HCT116 (cell line): Measurements from ENCODE around the gene PCDHAC2. TPM values are rescaled to one million over a fixed set of nuclear protein-coding genes. Genes with fewer than 3 reads are reported as not detected.

Source experiments
- ATAC-seq: fragments of 200-7000 bp; cut with Tn5 transposase; 2 replicates; pipeline ENCODE4 v1.9.1; 2020; ENCODE audit warnings: mild to moderate bottlenecking, moderate library complexity
- BruUV-seq: library from RNA; stranded (reverse); fragments of 400-500 nt; replicated peaks from 2 replicates; lab custom pipeline; 2021; lab: Mats Ljungman, UMichigan
- CTCF ChIA-PET: fragments of 300-600 bp; sonication (Branson Sonifier 250); formaldehyde crosslinking; loops from one replicate; lab custom pipeline; 2021; ENCODE audit warnings: antibody characterized with exemption; lab: Charles Lee
- POLR2A ChIA-PET: fragments of 300-600, 350-600 bp; sonication (Branson Sonifier 250); formaldehyde crosslinking; loops from one replicate; lab custom pipeline; 2021; ENCODE audit warnings: antibody characterized with exemption; lab: Charles Lee
- RAD21 ChIA-PET, 2 experiments: fragments of 300-600 bp; sonication (Branson Sonifier 250); formaldehyde crosslinking; loops; one replicate each; lab custom pipeline; 2023; ENCODE audit warnings: low total read pairs in 2 of 2; ENCODE audit not compliant: uncharacterized antibody in 2 of 2, unreplicated experiment in 2 of 2, low non-redundant PET in 1 of 2; lab: Charles Lee
- DNase-seq: peaks from one replicate; pipeline ENCODE4 v3.0.0-alpha.2; 2010; ENCODE audit warnings: low read depth, low spot score
- H2AFZ ChIP-seq: fragments of 200-600 bp; shearing (Covaris generic), sonication (generic); 2 replicates; pipeline ENCODE4 v1.6.1; 2017; ENCODE audit warnings: low read depth, mixed run types, mixed read lengths, antibody characterized with exemption, low read length; ENCODE audit not compliant: poor library complexity, severe bottlenecking
- H3K27ac ChIP-seq: 2 replicates; pipeline ENCODE4 v1.5.1; 2012; ENCODE audit warnings: low read depth, low read length
- H3K27me3 ChIP-seq: fragments of 200-600 bp; sonication (generic); 2 replicates; pipeline ENCODE4 v1.6.1; 2016; ENCODE audit warnings: mixed run types, low read length, mixed read lengths; ENCODE audit not compliant: insufficient read depth
- H3K36me3 ChIP-seq, 2 experiments: fragments of 200-500 bp in 1 of 2; fragments of 200-600 bp in 1 of 2; sonication (Bioruptor generic) in 1 of 2; sonication (generic) in 1 of 2; 2 replicates each; pipeline versions ENCODE4 v1.5.1 to v1.6.1; 2014 to 2016; ENCODE audit warnings: low read length in 2 of 2, inconsistent platforms in 1 of 2, mixed read lengths in 1 of 2, mixed run types in 1 of 2; ENCODE audit not compliant: insufficient read depth in 2 of 2, control insufficient read depth in 1 of 2
- H3K4me1 ChIP-seq, 2 experiments: fragments of 200-600 bp in 1 of 2; sonication (generic) in 1 of 2; 2 replicates each; pipeline versions ENCODE4 v1.5.1 to v1.6.1; 2012 to 2017; ENCODE audit warnings: low read length in 2 of 2, inconsistent platforms in 1 of 2, mild to moderate bottlenecking in 1 of 2, mixed read lengths in 1 of 2, mixed run types in 1 of 2, moderate library complexity in 1 of 2; ENCODE audit not compliant: insufficient read depth in 2 of 2, control insufficient read depth in 1 of 2
- H3K4me2 ChIP-seq: fragments of 200-600 bp; sonication (generic); 2 replicates; pipeline ENCODE4 v1.6.1; 2017; ENCODE audit warnings: mixed run types, low read length, mixed read lengths
- H3K4me3 ChIP-seq, 2 experiments: fragments of 200-600 bp in 1 of 2; sonication (generic) in 1 of 2; replicated peaks in 1 of 2; 2 replicates each; pipeline ENCODE4 v1.5.1; 2011 to 2016; ENCODE audit warnings: low read length in 2 of 2, control low read depth in 1 of 2, low read depth in 1 of 2, mild to moderate bottlenecking in 1 of 2, mixed read lengths in 1 of 2, mixed run types in 1 of 2
- H3K79me2 ChIP-seq: fragments of 200-600 bp; sonication (generic); 2 replicates; pipeline ENCODE4 v1.6.1; 2017; ENCODE audit warnings: mild to moderate bottlenecking, mixed run types, low read length, moderate library complexity, mixed read lengths; ENCODE audit not compliant: insufficient read depth
- H3K9ac ChIP-seq: fragments of 200-600 bp; sonication (generic); 2 replicates; pipeline ENCODE4 v1.6.1; 2016; ENCODE audit warnings: low read length, mixed read lengths
- H3K9me2 ChIP-seq: fragments of 200-600 bp; sonication (generic), shearing (Covaris generic); 2 replicates; pipeline ENCODE4 v1.6.1; 2017; ENCODE audit warnings: mixed run types, mild to moderate bottlenecking, moderate library complexity; ENCODE audit not compliant: insufficient read depth
- H3K9me3 ChIP-seq, 2 experiments: fragments of 200-500 bp in 1 of 2; fragments of 200-600 bp in 1 of 2; sonication (Bioruptor generic) in 1 of 2; sonication (generic) in 1 of 2; 2 replicates each; pipeline ENCODE4 v1.6.1; 2014 to 2017; ENCODE audit warnings: low read length in 2 of 2, mixed read lengths in 2 of 2, inconsistent platforms in 1 of 2, low read depth in 1 of 2, mild to moderate bottlenecking in 1 of 2, mixed run types in 1 of 2, moderate library complexity in 1 of 2; ENCODE audit not compliant: control insufficient read depth in 1 of 2, insufficient read depth in 1 of 2
- H4K20me1 ChIP-seq: fragments of 200-600 bp; sonication (generic), shearing (Covaris generic); 2 replicates; pipeline ENCODE4 v1.6.1; 2017; ENCODE audit warnings: mixed run types, mild to moderate bottlenecking, moderate library complexity; ENCODE audit not compliant: insufficient read depth
- EZH2 ChIP-seq: fragments of 200-600 bp; sonication (generic); IDR thresholded peaks from 2 replicates; pipeline ENCODE4 v1.6.1; 2017; ENCODE audit warnings: antibody characterized with exemption, mixed run types
- SRF ChIP-seq: IDR thresholded peaks from 2 replicates; pipeline ENCODE4 v1.6.1; 2012; ENCODE audit warnings: low read depth
- TCF7L2 ChIP-seq: IDR thresholded peaks from 2 replicates; pipeline ENCODE4 v1.7.0; 2011; ENCODE audit warnings: borderline replicate concordance, inconsistent platforms; ENCODE audit not compliant: insufficient read depth, insufficient read length; ENCODE audit errors: extremely low read depth
- intact Hi-C: fragments of 100-400 bp; cut with micrococcal nuclease; formaldehyde crosslinking; loops from 2 replicates; pipeline ENCODE4 v1.10.0; 2022
- total RNA-seq: library from RNA; stranded (reverse); gene quantifications from one replicate; pipeline ENCODE4 v1.2.1, GENCODE V29; 2021; ENCODE audit not compliant: unreplicated experiment

PCDHAC2 gene
- total RNA-seq, 1 experiment from 2014 or later: 3.2 TPM

DNA sequence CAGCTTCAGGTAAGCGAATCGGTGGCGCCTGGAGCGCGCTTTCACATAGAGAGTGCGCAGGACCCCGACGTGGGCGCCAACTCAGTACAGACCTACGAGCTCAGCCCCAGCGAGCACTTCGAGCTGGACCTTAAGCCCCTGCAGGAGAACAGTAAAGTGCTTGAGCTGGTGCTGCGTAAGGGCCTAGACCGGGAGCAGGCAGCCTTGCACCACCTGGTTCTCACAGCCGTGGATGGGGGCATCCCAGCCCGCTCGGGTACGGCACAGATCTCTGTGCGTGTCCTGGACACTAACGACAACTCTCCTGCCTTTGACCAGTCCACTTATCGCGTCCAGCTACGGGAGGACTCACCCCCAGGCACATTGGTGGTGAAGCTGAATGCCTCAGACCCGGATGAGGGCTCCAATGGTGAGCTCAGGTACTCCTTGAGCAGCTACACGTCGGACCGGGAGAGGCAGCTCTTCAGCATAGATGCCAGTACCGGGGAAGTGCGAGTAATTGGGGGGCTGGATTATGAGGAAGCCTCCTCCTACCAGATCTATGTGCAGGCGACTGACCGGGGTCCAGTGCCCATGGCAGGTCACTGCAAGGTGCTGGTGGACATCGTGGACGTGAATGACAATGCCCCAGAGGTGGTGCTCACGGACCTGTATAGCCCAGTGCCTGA, 1.1 kb downstream of the PCDHAC2 start:
- POLR2A ChIA-PET: no interaction called here
- H4K20me1 ChIP-seq: no peaks in the 10 kb centered on the region
- H3K9me2 ChIP-seq: no peaks in the 10 kb centered on the region
- ATAC-seq (no peak), DNase-seq (no peak)
- no peaks in the 10 kb centered on the region for H3K9me3 ChIP-seq
- TF ChIP-seq TCF7L2: no peak
- H3K27ac ChIP-seq: no peak overlapping the region; the same call in 1 of the 2 replicates
- intact Hi-C loops: loop anchor here (5.0 kb wide), 1 partner anchor 40 kb away; the partner anchor contains the start of gene PCDHAC1
- H3K9ac ChIP-seq: no peak overlapping the region
- H3K79me2 ChIP-seq: no peaks in the 10 kb centered on the region
- no peak overlapping the region for H2AFZ ChIP-seq
- H3K4me3 ChIP-seq: no peak overlapping the region
- RAD21 ChIA-PET: no interaction called here
- H3K27me3 ChIP-seq: no peaks in the 10 kb centered on the region
- CTCF ChIA-PET: interaction anchor here (1.2 kb wide), 1 partner anchor 73 kb away, joined by 6 read pairs; no protein-coding TSS in a partner anchor
- H3K4me1 ChIP-seq: peaks cover 9 to 19% of the 10 kb centered on the region in 2 experiments; a peak in 3 of 4 replicates
- peak overlapping the region; percentile 90; the same call in 1 of the 2 replicates for H3K4me2 ChIP-seq
- no TSS peak for BruUV-seq
- no peaks in the 10 kb centered on the region for H3K36me3 ChIP-seq

GRCh38 chr5:140969880-140970279, 3.6 kb downstream of the PCDHAC2 start:
- intact Hi-C loops: loop anchor here (5.0 kb wide), 1 partner anchor 43 kb away; the partner anchor contains the start of gene PCDHAC1
- Histone ChIP-seq H3K27ac (no peak overlapping the region), H2AFZ (no peak overlapping the region), H3K9me3 (no peaks in the 10 kb centered on the region)
- CTCF ChIA-PET: no interaction called here
- ATAC-seq: no peak
- no peak for DNase-seq
- TF ChIP-seq EZH2: no peak
- no peak for TF ChIP-seq SRF
- TF ChIP-seq, all 23 proteins: peak for 0
- H3K4me3 ChIP-seq: no peak overlapping the region
- ChIA-PET POLR2A (interaction anchor here (0.7 kb wide), 1 partner anchor 17 kb away, joined by 4 read pairs; no protein-coding TSS in a partner anchor), RAD21 (no interaction called here)
- H3K4me2 ChIP-seq: no peak overlapping the region
- H3K27me3 ChIP-seq: no peaks in the 10 kb centered on the region
- H3K36me3 ChIP-seq: no peaks in the 10 kb centered on the region
- peaks cover 9 to 17% of the 10 kb centered on the region in 2 experiments; a peak in 3 of 4 replicates for H3K4me1 ChIP-seq
- no TSS peak for BruUV-seq
- H4K20me1 ChIP-seq: no peaks in the 10 kb centered on the region
- H3K9ac ChIP-seq: no peak overlapping the region
- H3K79me2 ChIP-seq: no peaks in the 10 kb centered on the region
- no peaks in the 10 kb centered on the region for H3K9me2 ChIP-seq
